HG02840 (cell line): ENCODE results near the gene STK39.

Source experiments
- ATAC-seq: cut with Tn5 transposase; IDR thresholded peaks from one replicate; pipeline ENCODE4 v1.9.1; 2021; ENCODE audit warnings: mild to moderate bottlenecking, moderate library complexity, moderate number of reproducible peaks; ENCODE audit not compliant: unreplicated experiment, low FRiP score

Gene STK39

DNA sequence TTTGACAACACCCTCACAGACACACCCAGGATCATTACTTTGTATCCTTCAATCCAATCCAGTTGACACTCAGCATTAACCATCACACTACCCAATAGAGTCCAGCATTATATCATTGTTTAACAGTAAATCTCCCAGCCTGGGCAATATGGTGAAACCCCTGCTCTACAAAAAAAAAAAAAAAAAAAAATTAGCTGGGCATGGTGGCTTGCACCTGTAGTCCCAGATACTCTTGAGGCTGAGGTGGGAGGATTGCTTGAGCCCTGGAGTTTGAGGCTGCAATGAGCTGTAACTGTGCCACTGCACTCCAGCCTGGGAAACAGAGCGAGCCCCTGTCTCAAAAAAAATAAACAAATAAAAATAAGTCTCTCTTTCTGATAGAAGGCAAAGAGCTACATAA, 304.0 kb downstream of the STK39 start:
- no peak for ATAC-seq

DNA sequence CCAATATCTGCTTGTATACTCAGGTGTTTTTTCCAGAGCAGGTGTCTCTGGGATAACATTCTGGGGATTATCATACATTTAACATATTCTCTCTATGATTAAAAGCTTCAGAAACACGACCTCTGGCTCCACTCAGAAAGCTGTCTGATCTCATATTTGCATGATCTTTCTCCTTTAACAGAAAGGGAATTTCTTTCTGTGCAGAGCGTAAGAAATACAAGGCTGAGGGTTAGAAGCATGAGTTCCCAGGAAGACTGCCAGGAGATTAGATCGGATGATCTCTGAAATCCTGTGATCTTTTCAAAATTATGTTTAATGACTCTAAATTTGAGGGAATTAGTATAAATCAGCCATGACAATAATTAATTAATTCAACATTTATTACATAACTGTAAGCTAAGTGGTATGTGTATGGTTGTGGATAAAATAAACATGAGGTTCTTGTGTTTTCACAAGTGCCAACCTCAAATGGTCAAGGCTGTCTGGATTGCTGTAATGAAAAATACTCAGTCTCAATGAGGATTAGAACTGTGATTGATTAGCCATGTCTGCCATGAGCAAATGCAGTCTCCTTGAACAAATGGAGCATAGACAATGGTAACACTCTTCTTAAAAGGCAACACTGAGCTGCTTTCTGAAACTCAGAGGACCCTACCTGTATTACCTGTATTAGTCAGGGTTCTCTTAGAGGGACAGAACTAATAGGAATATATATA, 304.9 kb downstream of the STK39 start:
- no peak for ATAC-seq

- ATAC-seq, result no peak
Observed at GRCh38 chr2:167941604-167942003, 305.8 kb downstream of the STK39 start.

DNA sequence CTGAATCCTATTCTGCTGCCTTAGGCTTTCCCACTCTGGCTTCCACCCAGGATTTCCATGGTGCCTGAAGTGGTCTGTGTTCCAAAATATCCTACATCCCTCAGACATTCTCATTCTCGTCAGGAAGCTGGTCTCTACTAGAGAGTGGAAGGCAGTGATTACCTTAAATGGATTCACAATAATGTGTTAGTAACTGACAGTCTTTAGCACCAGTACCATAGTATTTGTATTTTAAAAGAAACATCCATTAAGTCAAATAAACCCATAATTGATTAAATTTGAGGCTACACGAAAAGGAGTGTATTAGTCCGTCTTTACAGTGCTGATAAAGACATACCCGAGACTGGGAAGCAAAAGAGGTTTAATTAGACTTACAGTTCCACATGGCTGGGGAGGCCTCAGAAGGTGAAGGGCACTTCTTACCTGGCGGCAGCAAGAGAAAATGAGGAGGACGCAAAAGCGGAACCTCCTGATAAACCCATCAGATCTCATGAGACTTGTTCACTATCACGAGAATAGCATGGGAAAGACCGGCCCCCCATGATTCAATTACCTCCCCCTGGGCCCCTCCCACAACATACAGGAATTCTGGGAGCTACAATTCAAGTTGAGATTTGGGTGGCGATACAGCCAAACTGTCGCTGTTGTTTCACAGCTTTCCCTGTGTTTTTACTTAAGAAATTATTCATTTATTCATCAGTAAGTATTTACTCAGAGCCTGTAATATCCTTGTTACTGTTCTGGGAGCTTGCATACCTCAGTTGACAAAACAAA, 306.5 kb downstream of the STK39 start:
- no peak for ATAC-seq

- ATAC-seq, result no peak
Observed at GRCh38 chr2:167940346-167940725, 307.1 kb downstream of the STK39 start.

GRCh38 chr2:167939514-167940345, 307.7 kb downstream of the STK39 start:
- no peak for ATAC-seq

- no peak for ATAC-seq
Observed at GRCh38 chr2:167937403-167937802, 310.0 kb downstream of the STK39 start.

DNA sequence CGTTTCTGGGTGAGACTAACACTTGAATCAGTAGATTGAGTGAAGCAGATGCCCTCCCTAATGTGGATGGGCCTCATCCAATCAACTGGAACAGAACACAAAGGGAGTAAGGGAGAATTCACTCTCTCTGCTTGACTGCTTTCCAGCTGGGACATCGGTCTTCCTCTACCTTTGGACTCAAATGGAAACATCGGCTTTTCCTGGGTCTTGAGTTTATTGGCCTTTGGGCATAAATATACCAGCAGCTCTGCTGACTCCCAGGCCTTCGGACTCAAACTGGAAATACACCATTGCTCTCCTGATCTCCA, 311.6 kb downstream of the STK39 start:
- ATAC-seq, result no peak

- no peak for ATAC-seq
Observed at GRCh38 chr2:167933097-167933814, 314.1 kb downstream of the STK39 start.

DNA sequence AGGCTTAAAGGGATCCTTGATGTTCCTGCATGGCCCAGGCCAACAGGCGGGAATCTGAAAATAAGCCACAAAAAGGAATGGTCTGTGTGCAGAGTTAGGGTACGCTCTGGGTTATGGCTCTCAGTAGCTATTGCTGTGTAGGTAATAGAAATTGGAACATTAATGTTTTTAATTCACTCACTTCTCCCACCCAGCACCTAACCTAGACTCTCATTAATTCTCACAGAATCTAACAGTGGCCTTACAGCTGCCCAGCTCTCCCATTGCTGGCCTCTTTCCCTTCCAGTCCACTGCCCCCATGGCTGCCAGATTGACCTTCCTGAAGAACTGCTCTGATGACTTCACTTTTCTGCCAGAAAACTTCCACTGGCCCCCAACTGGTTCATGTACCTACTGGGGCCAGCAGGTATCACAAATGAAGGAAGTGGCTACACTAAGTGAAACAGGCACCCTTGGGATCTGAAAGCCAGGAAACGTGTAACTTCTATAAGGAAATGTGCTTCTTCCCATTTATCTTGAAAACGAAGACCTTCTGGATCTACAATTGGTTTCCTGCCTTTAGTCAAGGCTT, 315.2 kb downstream of the STK39 start:
- ATAC-seq, result no peak

GRCh38 chr2:167929484-167929883, 317.9 kb downstream of the STK39 start:
- no peak for ATAC-seq

DNA sequence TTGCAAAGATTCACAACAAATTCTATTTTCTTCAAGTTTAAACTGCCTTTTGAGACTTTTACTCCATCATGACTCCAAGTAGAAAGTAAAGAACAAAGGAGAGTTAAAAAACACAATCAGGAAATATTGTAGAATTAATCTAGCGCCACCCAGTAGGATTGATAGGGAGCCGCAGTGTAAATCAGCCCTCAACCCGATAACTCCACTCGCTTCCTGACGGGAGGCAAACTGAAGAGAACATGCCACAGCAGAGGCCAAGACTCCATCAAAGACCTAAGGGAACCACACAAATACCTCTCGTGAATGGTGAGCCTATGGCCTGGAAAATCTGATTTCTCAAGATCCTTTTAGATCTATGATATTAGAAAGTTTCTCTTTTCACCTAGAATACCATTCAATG, 319.0 kb downstream of the STK39 start:
- no peak for ATAC-seq

DNA sequence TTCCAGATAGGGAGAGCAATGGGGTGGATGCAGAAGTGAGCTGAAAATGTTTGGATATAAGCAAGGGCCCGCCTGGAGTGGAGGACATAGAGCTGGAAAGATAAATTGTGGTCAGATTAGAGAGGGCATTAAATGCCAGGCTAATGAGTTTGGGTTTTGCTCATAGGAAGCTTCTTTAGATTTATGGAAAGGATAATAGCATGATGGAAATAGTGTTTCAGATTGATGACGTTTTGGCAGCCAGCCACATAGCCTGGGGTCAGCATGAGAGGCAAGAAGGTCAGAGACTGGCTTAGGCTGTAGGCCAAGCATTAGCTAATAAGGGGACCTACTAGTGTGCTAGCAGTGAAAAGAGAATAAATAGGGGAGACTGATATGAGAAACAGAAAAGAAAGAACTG, 321.6 kb downstream of the STK39 start:
- ATAC-seq, result no peak

DNA sequence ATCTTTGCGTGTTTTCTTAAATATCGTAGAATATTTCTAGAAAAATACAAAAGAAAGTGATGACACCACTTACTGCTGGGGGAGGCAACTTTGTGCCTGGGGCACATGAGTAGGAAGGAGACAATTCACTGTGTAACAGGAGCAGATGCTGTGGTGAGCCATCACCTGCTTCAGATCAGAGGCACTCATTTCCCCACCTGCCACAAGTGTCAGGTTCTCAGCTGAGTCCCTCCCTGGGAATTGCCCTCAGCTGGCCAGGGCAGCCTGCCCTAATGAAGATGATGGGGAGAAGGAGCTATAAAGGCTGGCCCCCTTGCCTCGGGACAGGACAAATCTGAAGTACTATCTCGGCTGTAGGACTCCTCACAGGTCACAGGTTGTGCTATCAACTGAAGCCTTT, 322.8 kb downstream of the STK39 start:
- no peak for ATAC-seq

DNA sequence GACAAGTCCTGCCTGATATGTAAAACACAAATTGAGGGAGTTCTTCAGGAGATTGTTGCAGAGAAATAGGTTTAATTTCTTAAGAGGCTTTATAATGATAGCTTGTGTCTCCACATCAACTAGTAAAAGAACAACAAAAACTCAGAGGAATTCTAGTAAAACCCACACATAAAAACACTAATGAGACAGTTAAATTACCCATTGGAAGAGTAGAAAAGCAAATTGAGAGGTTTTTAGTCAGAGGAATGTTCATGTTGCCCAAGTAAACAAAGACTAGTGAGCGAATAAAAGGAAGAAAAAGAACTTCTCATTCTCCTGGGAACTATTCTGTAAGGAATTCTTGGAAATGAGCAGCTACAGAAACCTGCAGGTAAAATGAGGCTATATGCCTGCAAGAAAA, 330.6 kb downstream of the STK39 start:
- no peak for ATAC-seq

GRCh38 chr2:167914969-167915368, 332.4 kb downstream of the STK39 start:
- ATAC-seq, result no peak

DNA sequence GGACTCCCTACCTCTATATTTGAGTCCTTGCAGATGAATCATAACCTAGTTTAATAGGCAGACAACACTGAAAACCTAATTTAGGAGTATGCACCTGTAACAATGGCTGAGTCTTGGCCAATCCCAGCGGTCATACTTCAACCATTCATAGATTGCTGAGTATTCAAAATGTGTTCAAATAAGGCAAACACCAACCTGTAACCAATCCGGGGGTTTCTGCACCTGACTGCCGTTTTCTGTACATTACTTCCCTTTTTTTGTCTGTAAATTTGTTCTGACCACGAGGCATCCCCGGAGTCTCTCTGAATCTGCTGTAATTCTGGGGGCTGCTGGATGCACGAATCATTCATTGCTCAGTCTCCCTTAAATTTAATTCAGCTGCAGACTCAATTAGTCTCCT, 338.6 kb downstream of the STK39 start:
- no peak for ATAC-seq

- ATAC-seq, result no peak
Observed at GRCh38 chr2:167905668-167906067, 341.7 kb downstream of the STK39 start.
